ENCODE measurements around the gene LRRTM4. TPM values are rescaled to one million over a fixed set of nuclear protein-coding genes. Genes with fewer than 3 reads are reported as not detected.

The LRRTM4 gene
- total RNA-seq, 1 donor from 2014 or later: 18.6 TPM

- Mint-ChIP-seq H3K4me3 (ENCODE audit: unreplicated experiment) (no peak overlapping the region), H3K4me1 (ENCODE audit: low read depth, unreplicated experiment) (no peaks in the 10 kb centered on the region), H3K9me3 (ENCODE audit: unreplicated experiment) (no peaks in the 10 kb centered on the region), H3K36me3 (ENCODE audit: unreplicated experiment) (no peaks in the 10 kb centered on the region), H3K27ac (ENCODE audit: unreplicated experiment) (no peak overlapping the region), H3K27me3 (ENCODE audit: unreplicated experiment) (no peaks in the 10 kb centered on the region)
- DNase-seq: no peak
- TF ChIP-seq, protein P1, sequence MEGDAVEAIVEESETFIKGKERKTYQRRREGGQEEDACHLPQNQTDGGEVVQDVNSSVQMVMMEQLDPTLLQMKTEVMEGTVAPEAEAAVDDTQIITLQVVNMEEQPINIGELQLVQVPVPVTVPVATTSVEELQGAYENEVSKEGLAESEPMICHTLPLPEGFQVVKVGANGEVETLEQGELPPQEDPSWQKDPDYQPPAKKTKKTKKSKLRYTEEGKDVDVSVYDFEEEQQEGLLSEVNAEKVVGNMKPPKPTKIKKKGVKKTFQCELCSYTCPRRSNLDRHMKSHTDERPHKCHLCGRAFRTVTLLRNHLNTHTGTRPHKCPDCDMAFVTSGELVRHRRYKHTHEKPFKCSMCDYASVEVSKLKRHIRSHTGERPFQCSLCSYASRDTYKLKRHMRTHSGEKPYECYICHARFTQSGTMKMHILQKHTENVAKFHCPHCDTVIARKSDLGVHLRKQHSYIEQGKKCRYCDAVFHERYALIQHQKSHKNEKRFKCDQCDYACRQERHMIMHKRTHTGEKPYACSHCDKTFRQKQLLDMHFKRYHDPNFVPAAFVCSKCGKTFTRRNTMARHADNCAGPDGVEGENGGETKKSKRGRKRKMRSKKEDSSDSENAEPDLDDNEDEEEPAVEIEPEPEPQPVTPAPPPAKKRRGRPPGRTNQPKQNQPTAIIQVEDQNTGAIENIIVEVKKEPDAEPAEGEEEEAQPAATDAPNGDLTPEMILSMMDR (IDR thresholded peaks at IDR 0.05; ENCODE audit: partially characterized antibody, unreplicated experiment): no peak
These were observed 575.5 kb downstream of the LRRTM4 start for GRCh38 chr2:76946631-76947145.

DNA sequence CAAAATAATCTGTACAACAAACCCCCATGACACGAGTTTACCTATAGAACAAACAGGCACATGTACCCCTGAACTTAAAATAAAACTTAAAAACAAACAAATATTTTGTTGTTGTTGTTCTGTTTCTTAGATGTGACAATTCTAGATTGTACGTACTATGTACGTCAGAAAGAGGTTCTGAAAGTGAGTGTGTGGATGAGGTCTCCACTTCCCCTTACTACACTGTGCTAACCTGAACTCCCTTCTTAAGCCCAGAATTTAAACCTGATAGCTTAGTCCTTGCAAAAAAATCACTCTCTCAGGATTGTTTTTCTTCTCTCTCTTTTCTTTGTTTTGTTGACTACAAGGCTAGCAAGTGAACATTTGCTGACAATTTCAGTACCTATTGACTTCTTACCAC lies 581.6 kb downstream of the LRRTM4 start:
- Mint-ChIP-seq H3K9me3 (ENCODE audit: unreplicated experiment) (no peaks in the 10 kb centered on the region), H3K27me3 (ENCODE audit: unreplicated experiment) (no peaks in the 10 kb centered on the region), H3K36me3 (ENCODE audit: unreplicated experiment) (no peaks in the 10 kb centered on the region), H3K27ac (ENCODE audit: unreplicated experiment) (no peak overlapping the region), H3K4me1 (ENCODE audit: low read depth, unreplicated experiment) (no peaks in the 10 kb centered on the region), H3K4me3 (ENCODE audit: unreplicated experiment) (no peak overlapping the region)
- no peak for DNase-seq
- TF ChIP-seq, protein P1 (IDR thresholded peaks at IDR 0.05; ENCODE audit: partially characterized antibody, unreplicated experiment): no peak

DNA sequence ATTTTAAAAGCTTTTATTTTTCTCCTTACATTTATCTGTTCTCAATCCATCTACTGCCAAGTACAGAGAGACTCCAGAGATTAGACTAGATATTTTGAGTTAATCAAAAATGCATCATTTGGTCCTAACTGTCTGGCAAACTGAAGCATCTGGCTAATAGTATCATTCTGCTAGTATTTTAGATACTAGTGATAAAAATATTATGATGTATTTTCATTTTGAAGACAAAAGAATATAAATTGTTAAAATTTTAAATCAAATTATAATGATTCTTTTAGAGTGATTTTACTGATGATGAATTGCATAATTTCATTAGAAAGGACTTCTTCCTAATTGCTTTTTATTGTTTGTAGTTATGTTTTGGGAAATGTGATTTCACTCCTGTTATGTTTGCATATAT lies 584.0 kb downstream of the LRRTM4 start:
- H3K27ac Mint-ChIP-seq (ENCODE audit: unreplicated experiment): no peak overlapping the region
- no peaks in the 10 kb centered on the region for H3K36me3 Mint-ChIP-seq (ENCODE audit: unreplicated experiment)
- no peak overlapping the region for H3K4me3 Mint-ChIP-seq (ENCODE audit: unreplicated experiment)
- no peaks in the 10 kb centered on the region for H3K27me3 Mint-ChIP-seq (ENCODE audit: unreplicated experiment)
- no peak for DNase-seq
- H3K4me1 Mint-ChIP-seq (ENCODE audit: low read depth, unreplicated experiment): peaks cover 7% of the 10 kb centered on the region
- no peaks in the 10 kb centered on the region for H3K9me3 Mint-ChIP-seq (ENCODE audit: unreplicated experiment)
- TF ChIP-seq, protein P1 (IDR thresholded peaks at IDR 0.05; ENCODE audit: partially characterized antibody, unreplicated experiment): no peak

- peaks cover 5% of the 10 kb centered on the region for H3K27me3 Mint-ChIP-seq (ENCODE audit: unreplicated experiment)
- DNase-seq: no peak
- no peak overlapping the region for H3K27ac Mint-ChIP-seq (ENCODE audit: unreplicated experiment)
- no peak overlapping the region for H3K4me3 Mint-ChIP-seq (ENCODE audit: unreplicated experiment)
- TF ChIP-seq, protein P1 (IDR thresholded peaks at IDR 0.05; ENCODE audit: partially characterized antibody, unreplicated experiment): no peak
- peaks cover 16% of the 10 kb centered on the region for H3K9me3 Mint-ChIP-seq (ENCODE audit: unreplicated experiment)
- no peaks in the 10 kb centered on the region for H3K36me3 Mint-ChIP-seq (ENCODE audit: unreplicated experiment)
- H3K4me1 Mint-ChIP-seq (ENCODE audit: low read depth, unreplicated experiment): peaks cover 42% of the 10 kb centered on the region
These were observed 589.6 kb downstream of the LRRTM4 start for GRCh38 chr2:76932550-76932949.

DNA sequence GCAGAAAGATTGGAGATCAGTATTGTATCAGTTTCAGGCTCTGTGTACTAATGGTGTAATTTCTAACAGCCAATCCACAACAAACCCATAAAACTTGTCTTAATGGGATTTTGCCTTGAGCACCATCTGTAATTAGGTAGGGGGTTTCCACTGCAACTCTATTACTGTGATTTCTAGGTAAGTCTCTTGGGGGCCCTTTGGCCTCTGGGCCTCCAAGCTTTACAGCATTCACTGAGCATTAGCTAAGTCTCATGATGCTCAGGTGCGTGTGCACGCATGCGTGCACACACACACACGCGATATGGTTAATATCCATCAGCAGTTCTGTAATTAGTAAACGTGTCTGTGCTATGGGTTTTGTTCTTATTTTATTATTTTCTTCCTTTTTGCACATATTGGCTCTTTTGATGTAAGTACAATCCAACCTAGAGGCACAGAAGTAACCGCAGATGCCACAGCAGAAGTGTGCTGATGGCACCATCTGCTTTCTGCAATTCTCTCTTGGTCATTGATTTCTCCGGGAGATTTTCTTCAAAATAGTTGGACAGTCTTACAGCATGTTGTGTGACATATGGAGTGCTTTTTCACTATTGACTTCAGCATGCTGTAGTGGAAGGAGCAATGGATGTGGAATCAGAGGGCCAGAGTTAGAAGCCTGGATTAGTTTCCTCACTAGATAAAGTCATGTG lies 592.0 kb downstream of the LRRTM4 start:
- H3K9me3 Mint-ChIP-seq (ENCODE audit: unreplicated experiment): peaks cover 16% of the 10 kb centered on the region
- H3K4me1 Mint-ChIP-seq (ENCODE audit: low read depth, unreplicated experiment): peaks cover 48% of the 10 kb centered on the region
- peak overlapping the region; percentile 68 for H3K4me3 Mint-ChIP-seq (ENCODE audit: unreplicated experiment)
- DNase-seq: peak; percentile 60
- H3K27ac Mint-ChIP-seq (ENCODE audit: unreplicated experiment): peak overlapping the region; percentile 91
- TF ChIP-seq, protein P1 (IDR thresholded peaks at IDR 0.05; ENCODE audit: partially characterized antibody, unreplicated experiment): no peak
- H3K36me3 Mint-ChIP-seq (ENCODE audit: unreplicated experiment): no peaks in the 10 kb centered on the region
- peaks cover 5% of the 10 kb centered on the region for H3K27me3 Mint-ChIP-seq (ENCODE audit: unreplicated experiment)

Measured in glutamatergic neuron (in vitro differentiated cells).